Activated CD4-positive, alpha-beta T cell treated with anti-CD3 and anti-CD28 coated beads, Interleukin-2, amount 50 U/mL, for 48 hours (primary cell): Measurements from ENCODE around the gene PRDM15.

ENCODE experiments used
- DNase-seq, 2 experiments: peaks; one replicate each; pipeline ENCODE4 v3.0.0-alpha.2; 2020

Gene PRDM15

GRCh38 chr21:41859297-41859980 is 19.7 kb downstream of the PRDM15 start:
- no peak for DNase-seq

GRCh38 chr21:41858466-41859296 is 20.5 kb downstream of the PRDM15 start:
- no peak for DNase-seq

GRCh38 chr21:41857771-41858300 is 21.3 kb downstream of the PRDM15 start:
- no peak for DNase-seq

GRCh38 chr21:41856572-41856971 is 22.6 kb downstream of the PRDM15 start:
- no peak for DNase-seq

- no peak for DNase-seq
Measured at GRCh38 chr21:41854426-41854995, 24.6 kb downstream of the PRDM15 start.

- no peak for DNase-seq
Measured at GRCh38 chr21:41852929-41853320, 26.2 kb downstream of the PRDM15 start.

GRCh38 chr21:41852151-41852928 is 26.8 kb downstream of the PRDM15 start:
- DNase-seq: no peak

GRCh38 chr21:41851090-41851790 is 27.9 kb downstream of the PRDM15 start:
- DNase-seq: no peak

GRCh38 chr21:41850085-41850484 is 29.1 kb downstream of the PRDM15 start:
- DNase-seq: no peak

- DNase-seq: no peak
Measured at GRCh38 chr21:41848958-41849580, 30.1 kb downstream of the PRDM15 start.

- DNase-seq: no peak
Measured at GRCh38 chr21:41848533-41848932, 30.6 kb downstream of the PRDM15 start.

- DNase-seq: no peak
Measured at GRCh38 chr21:41847066-41847804, 31.9 kb downstream of the PRDM15 start.

GRCh38 chr21:41846536-41846935 is 32.6 kb downstream of the PRDM15 start:
- DNase-seq: no peak

GRCh38 chr21:41846033-41846317 is 33.2 kb downstream of the PRDM15 start:
- no peak for DNase-seq

GRCh38 chr21:41845310-41846032 is 33.7 kb downstream of the PRDM15 start:
- no peak for DNase-seq

- DNase-seq: no peak
Measured at GRCh38 chr21:41843584-41843983, 35.6 kb downstream of the PRDM15 start.

- no peak for DNase-seq
Measured at GRCh38 chr21:41840880-41841279, 38.3 kb downstream of the PRDM15 start.

- no peak for DNase-seq
Measured at GRCh38 chr21:41839387-41840000, 39.6 kb downstream of the PRDM15 start.

GRCh38 chr21:41837756-41838297 is 41.3 kb downstream of the PRDM15 start:
- no peak for DNase-seq
